Suprapubic skin (tissue), 3 donors: Measurements from ENCODE around the gene HSPB8.

Experiments
- EP300 ChIP-seq: sonication (generic); formaldehyde crosslinking; IDR thresholded peaks from one replicate; pipeline ENCODE4 v1.6.1; 2017; ENCODE audit warnings: antibody characterized with exemption
- POLR2A ChIP-seq, 2 donors: fragments of 450-650 bp; IDR thresholded peaks; one replicate each; pipeline ENCODE4 v1.6.1; 2017; ENCODE audit warnings: antibody characterized with exemption in 2 of 2, mild to moderate bottlenecking in 2 of 2, moderate library complexity in 2 of 2
- TF ChIP-seq, protein P1 (sequence below), 2 donors: fragments of 200-600 bp in 1 of 2; fragments of 450-650 bp in 1 of 2; sonication (generic) in 1 of 2; IDR thresholded peaks; one replicate each; pipeline ENCODE4 v1.5.1; 2016 to 2019; ENCODE audit warnings: antibody characterized with exemption in 2 of 2, mild to moderate bottlenecking in 1 of 2, moderate library complexity in 1 of 2

DNA sequence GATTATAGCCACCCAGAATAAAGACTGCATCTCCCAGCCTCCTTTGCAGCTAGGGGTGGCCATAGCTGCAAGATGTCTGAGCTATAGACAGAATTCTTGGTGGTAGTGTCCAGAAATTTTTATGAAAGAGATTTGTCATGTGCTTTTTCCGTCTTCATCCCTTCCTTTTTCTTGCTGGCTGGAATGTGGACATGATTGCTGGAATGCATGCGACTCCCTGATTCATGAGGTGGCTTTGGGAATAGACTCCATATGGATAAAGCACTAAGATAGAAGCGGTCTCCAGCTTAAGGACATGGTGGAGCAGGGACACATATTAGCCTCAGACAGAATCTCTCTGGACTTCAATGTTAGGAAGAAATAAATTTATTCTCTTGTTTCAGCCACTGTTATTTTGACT, 10.0 kb upstream of the HSPB8 start:
- TF ChIP-seq, protein P1, sequence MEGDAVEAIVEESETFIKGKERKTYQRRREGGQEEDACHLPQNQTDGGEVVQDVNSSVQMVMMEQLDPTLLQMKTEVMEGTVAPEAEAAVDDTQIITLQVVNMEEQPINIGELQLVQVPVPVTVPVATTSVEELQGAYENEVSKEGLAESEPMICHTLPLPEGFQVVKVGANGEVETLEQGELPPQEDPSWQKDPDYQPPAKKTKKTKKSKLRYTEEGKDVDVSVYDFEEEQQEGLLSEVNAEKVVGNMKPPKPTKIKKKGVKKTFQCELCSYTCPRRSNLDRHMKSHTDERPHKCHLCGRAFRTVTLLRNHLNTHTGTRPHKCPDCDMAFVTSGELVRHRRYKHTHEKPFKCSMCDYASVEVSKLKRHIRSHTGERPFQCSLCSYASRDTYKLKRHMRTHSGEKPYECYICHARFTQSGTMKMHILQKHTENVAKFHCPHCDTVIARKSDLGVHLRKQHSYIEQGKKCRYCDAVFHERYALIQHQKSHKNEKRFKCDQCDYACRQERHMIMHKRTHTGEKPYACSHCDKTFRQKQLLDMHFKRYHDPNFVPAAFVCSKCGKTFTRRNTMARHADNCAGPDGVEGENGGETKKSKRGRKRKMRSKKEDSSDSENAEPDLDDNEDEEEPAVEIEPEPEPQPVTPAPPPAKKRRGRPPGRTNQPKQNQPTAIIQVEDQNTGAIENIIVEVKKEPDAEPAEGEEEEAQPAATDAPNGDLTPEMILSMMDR (IDR thresholded peaks at IDR 0.05): no peak
- no peak for TF ChIP-seq POLR2A (IDR thresholded peaks at IDR 0.05)
- no peak for TF ChIP-seq EP300
